SK-N-SH (cell line): ENCODE measurements around the gene PDE10A.

Experiments used
- EP300 ChIP-seq, 2 experiments: IDR thresholded peaks; 2 replicates each; pipeline versions ENCODE4 v1.4.0 to v1.6.1; 2012; ENCODE audit warnings: borderline replicate concordance in 1 of 2, low read depth in 1 of 2, low read length in 1 of 2
- EZH2phosphoT487 ChIP-seq: fragments of 200-600 bp; sonication (generic); IDR thresholded peaks from 2 replicates; pipeline ENCODE4 v1.6.1; 2017; ENCODE audit warnings: low read depth, mixed run types, mild to moderate bottlenecking, antibody characterized with exemption, moderate library complexity, borderline replicate concordance
- IRF3 ChIP-seq: fragments of 150-350 bp; IDR thresholded peaks from 2 replicates; pipeline ENCODE4 v1.6.1; 2016; ENCODE audit warnings: mild to moderate bottlenecking, low read depth, low read length
- MEF2A ChIP-seq: IDR thresholded peaks from 2 replicates; pipeline ENCODE4 v1.4.0; 2012; ENCODE audit warnings: low read depth, borderline replicate concordance
- NRF1 ChIP-seq: IDR thresholded peaks from 2 replicates; pipeline ENCODE4 v1.6.1; 2012; ENCODE audit warnings: low read depth, mild to moderate bottlenecking, low read length
- POLR2AphosphoS5 ChIP-seq: IDR thresholded peaks from 2 replicates; pipeline ENCODE4 v1.6.1; 2012; ENCODE audit warnings: low read depth, low read length
- TF ChIP-seq, protein P1 (sequence below): fragments of 200-600 bp; sonication (generic); IDR thresholded peaks from 2 replicates; pipeline ENCODE4 v1.6.1; 2017; ENCODE audit warnings: antibody characterized with exemption, mild to moderate bottlenecking, moderate library complexity
- TF ChIP-seq, protein P2 (sequence below): IDR thresholded peaks from 2 replicates; pipeline ENCODE4 v1.4.0; 2012; ENCODE audit warnings: low read depth, borderline replicate concordance

DNA sequence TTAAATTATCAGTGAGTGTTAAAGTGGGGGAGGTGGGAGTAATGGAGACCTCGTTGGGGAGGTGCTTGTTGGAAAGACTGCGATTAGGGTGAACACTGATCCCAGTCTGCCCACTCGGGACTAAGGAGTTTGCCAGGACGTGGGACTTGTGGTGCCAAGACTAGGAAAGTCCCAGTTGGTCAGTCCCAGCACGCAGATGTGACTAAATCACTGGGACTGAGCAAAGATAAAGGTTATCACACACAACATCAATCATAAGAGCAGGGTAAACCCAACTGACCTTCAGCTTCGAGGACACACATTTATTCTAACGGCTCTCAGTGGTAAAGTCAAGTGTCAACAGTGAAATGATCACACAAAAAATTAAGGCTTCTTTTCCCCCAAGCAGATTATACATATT is 45.5 kb downstream of the PDE10A start:
- TF ChIP-seq EP300 (IDR thresholded peaks at IDR 0.05; ENCODE audit: borderline replicate concordance in 1 of 2, low read depth in 1 of 2, low read length in 1 of 2) (no peak), EZH2phosphoT487 (no peak), MEF2A (no peak), IRF3 (no peak), NRF1 (no peak), POLR2AphosphoS5 (no peak)
- TF ChIP-seq, protein P1, sequence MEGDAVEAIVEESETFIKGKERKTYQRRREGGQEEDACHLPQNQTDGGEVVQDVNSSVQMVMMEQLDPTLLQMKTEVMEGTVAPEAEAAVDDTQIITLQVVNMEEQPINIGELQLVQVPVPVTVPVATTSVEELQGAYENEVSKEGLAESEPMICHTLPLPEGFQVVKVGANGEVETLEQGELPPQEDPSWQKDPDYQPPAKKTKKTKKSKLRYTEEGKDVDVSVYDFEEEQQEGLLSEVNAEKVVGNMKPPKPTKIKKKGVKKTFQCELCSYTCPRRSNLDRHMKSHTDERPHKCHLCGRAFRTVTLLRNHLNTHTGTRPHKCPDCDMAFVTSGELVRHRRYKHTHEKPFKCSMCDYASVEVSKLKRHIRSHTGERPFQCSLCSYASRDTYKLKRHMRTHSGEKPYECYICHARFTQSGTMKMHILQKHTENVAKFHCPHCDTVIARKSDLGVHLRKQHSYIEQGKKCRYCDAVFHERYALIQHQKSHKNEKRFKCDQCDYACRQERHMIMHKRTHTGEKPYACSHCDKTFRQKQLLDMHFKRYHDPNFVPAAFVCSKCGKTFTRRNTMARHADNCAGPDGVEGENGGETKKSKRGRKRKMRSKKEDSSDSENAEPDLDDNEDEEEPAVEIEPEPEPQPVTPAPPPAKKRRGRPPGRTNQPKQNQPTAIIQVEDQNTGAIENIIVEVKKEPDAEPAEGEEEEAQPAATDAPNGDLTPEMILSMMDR = no peak
- TF ChIP-seq, protein P2, sequence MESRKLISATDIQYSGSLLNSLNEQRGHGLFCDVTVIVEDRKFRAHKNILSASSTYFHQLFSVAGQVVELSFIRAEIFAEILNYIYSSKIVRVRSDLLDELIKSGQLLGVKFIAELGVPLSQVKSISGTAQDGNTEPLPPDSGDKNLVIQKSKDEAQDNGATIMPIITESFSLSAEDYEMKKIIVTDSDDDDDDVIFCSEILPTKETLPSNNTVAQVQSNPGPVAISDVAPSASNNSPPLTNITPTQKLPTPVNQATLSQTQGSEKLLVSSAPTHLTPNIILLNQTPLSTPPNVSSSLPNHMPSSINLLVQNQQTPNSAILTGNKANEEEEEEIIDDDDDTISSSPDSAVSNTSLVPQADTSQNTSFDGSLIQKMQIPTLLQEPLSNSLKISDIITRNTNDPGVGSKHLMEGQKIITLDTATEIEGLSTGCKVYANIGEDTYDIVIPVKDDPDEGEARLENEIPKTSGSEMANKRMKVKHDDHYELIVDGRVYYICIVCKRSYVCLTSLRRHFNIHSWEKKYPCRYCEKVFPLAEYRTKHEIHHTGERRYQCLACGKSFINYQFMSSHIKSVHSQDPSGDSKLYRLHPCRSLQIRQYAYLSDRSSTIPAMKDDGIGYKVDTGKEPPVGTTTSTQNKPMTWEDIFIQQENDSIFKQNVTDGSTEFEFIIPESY = no peak
